ENCODE measurements around the gene KLHDC7B. TPM values are rescaled to one million over a fixed set of nuclear protein-coding genes. Genes with fewer than 3 reads are reported as not detected.

KLHDC7B gene
- total RNA-seq, 6 donors from 2014 or later, result 0.39 to 1.5 (median 0.81) TPM; not detected in 2

- TF ChIP-seq CTCF (IDR thresholded peaks at IDR 0.05) (no peak), POLR2A (IDR thresholded peaks at IDR 0.05) (no peak), POLR2AphosphoS5 (IDR thresholded peaks at IDR 0.05) (no peak), EP300 (IDR thresholded peaks at IDR 0.05) (no peak)
- Histone ChIP-seq H3K4me3 (no peak overlapping the region), H3K36me3 (peaks cover 27 to 83% (median 65%) of the 10 kb centered on the region in 4 donors), H3K27me3 (no peaks in the 10 kb centered on the region), H3K9me3 (no peaks in the 10 kb centered on the region), H3K27ac (no peak overlapping the region), H3K4me1 (peaks cover 12 to 19% (median 16%) of the 10 kb centered on the region in 4 donors)
- 89 to 96% methylated on average over 8 to 11 of the region's 13 CpGs for WGBS, 2 donors
- DNase-seq, result no peak
- no peak for ATAC-seq (ENCODE audit: low FRiP score in 2 of 2)
Measured at GRCh38 chr22:50520826-50521453, 24.8 kb upstream of the KLHDC7B start.

- peaks cover 13 to 24% (median 19%) of the 10 kb centered on the region in 4 donors for H3K4me1 ChIP-seq
- TF ChIP-seq CTCF (IDR thresholded peaks at IDR 0.05) (no peak), EP300 (IDR thresholded peaks at IDR 0.05) (no peak), POLR2AphosphoS5 (IDR thresholded peaks at IDR 0.05) (no peak), POLR2A (IDR thresholded peaks at IDR 0.05) (no peak)
- H3K27ac ChIP-seq, result no peak overlapping the region
- DNase-seq (no peak), ATAC-seq (ENCODE audit: low FRiP score in 2 of 2) (no peak)
- H3K9me3 ChIP-seq, result no peaks in the 10 kb centered on the region
- H3K4me3 ChIP-seq, result no peak overlapping the region
- 92 to 95% methylated on average over 10 of the region's 10 CpGs for WGBS, 2 donors
- H3K27me3 ChIP-seq, result no peaks in the 10 kb centered on the region
- peaks cover 27 to 77% (median 64%) of the 10 kb centered on the region in 4 donors for H3K36me3 ChIP-seq
Measured at GRCh38 chr22:50521710-50522109, 24.0 kb upstream of the KLHDC7B start.

GRCh38 chr22:50522208-50522805, 23.4 kb upstream of the KLHDC7B start:
- Histone ChIP-seq H3K4me3 (no peak overlapping the region), H3K4me1 (peaks cover 19 to 30% (median 25%) of the 10 kb centered on the region in 4 donors), H3K9me3 (no peaks in the 10 kb centered on the region), H3K27me3 (no peaks in the 10 kb centered on the region), H3K27ac (no peak overlapping the region), H3K36me3 (peaks cover 24 to 71% (median 60%) of the 10 kb centered on the region in 4 donors)
- WGBS, 2 donors, result 92 to 93% methylated on average over 3 to 7 of the region's 15 CpGs
- ATAC-seq (ENCODE audit: low FRiP score in 2 of 2) (no peak), DNase-seq (no peak)
- TF ChIP-seq POLR2A (IDR thresholded peaks at IDR 0.05) (no peak), EP300 (IDR thresholded peaks at IDR 0.05) (no peak), POLR2AphosphoS5 (IDR thresholded peaks at IDR 0.05) (no peak), CTCF (IDR thresholded peaks at IDR 0.05) (no peak)

- no peaks in the 10 kb centered on the region for H3K27me3 ChIP-seq
- no peaks in the 10 kb centered on the region for H3K9me3 ChIP-seq
- DNase-seq (no peak), ATAC-seq (ENCODE audit: low FRiP score in 2 of 2) (no peak)
- TF ChIP-seq POLR2A (IDR thresholded peaks at IDR 0.05) (no peak), CTCF (IDR thresholded peaks at IDR 0.05) (no peak), EP300 (IDR thresholded peaks at IDR 0.05) (no peak), POLR2AphosphoS5 (IDR thresholded peaks at IDR 0.05) (no peak)
- WGBS, 2 donors, result 89 to 91% methylated on average over 4 to 22 of the region's 22 CpGs
- no peak overlapping the region for H3K4me3 ChIP-seq
- H3K27ac ChIP-seq, result no peak overlapping the region
- peaks cover 25 to 36% (median 29%) of the 10 kb centered on the region in 4 donors for H3K4me1 ChIP-seq
- H3K36me3 ChIP-seq, result peaks cover 23 to 65% (median 54%) of the 10 kb centered on the region in 4 donors
Measured at GRCh38 chr22:50522806-50523438, 22.8 kb upstream of the KLHDC7B start.

Data from upper lobe of left lung (tissue), 6 donors.